Breast epithelium (tissue), 3 donors: ENCODE data around the gene AQP5.

Source experiments
- CTCF ChIP-seq, 3 donors: fragments of 450-650 bp; IDR thresholded peaks; one replicate each; pipeline ENCODE4 v1.5.1; 2016 to 2017; ENCODE audit warnings: antibody characterized with exemption in 3 of 3, mild to moderate bottlenecking in 3 of 3, moderate library complexity in 3 of 3
- POLR2A ChIP-seq: fragments of 450-650 bp; IDR thresholded peaks from one replicate; pipeline ENCODE4 v1.6.1; 2016; ENCODE audit warnings: antibody characterized with exemption, mild to moderate bottlenecking, moderate library complexity
- POLR2AphosphoS5 ChIP-seq, 3 donors: sonication (generic); formaldehyde crosslinking; IDR thresholded peaks; one replicate each; pipeline ENCODE4 v1.6.1; 2017; ENCODE audit warnings: antibody characterized with exemption in 3 of 3

DNA sequence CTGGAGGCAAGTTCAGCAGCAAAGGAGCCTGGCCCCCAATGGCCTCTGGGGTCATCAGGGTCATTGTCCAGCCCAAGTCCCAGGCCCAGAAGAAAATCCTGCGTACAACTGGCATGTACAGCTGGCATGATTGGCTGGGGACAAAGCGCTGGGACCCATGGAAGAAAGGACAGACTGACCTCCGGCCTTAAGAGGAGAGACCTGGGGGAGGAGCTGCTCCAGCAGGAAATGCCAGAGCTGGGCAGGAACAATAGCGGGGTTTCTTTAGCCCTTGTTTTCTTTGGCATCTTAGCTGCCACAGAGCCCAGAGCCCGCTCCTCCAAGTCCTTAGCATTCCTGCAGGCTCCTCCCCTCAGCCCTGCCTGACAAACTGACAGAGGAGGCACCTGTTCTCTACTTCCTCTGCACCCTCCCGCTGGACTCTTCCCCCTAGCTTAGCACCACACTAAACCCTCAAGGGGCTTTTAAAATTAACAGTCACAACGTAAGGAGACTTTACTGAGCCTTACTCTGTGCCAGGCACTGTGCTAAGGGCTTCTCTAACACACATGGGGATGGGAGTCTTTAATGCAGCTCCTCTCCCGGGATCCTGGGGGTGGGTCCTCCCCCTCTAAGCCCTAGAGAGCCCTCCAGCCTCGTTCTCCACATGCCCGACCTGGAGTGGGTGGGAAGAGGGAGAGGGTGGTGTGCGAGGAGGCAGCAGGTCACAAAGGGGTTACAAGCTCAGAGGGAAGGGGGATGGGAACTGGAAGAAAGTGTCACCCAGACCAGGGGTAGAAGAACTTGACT is 1.8 kb upstream of the AQP5 start:
- no peak for TF ChIP-seq CTCF (IDR thresholded peaks at IDR 0.05)
- TF ChIP-seq POLR2A: no peak
- no peak for TF ChIP-seq POLR2AphosphoS5 (IDR thresholded peaks at IDR 0.05)
